Hematopoietic multipotent progenitor cell treated with erythropoietin and hydrocortisone succinate and interleukin-3 and kit ligand, for 15 days (in vitro differentiated cells): Measurements from ENCODE around the gene BTBD9.

Experiments
- DNase-seq: peaks from one replicate; pipeline ENCODE4 v3.0.0-alpha.2; 2015; ENCODE audit warnings: low spot score

BTBD9 gene

GRCh38 chr6:38639498-38640215 lies at the start of gene BTBD9:
Gene BTBD9 (minus strand): TSS chr6:38639929.
- peak; percentile 63 for DNase-seq

GRCh38 chr6:38688579-38689087 lies 48.9 kb upstream of the BTBD9 start:
- no peak for DNase-seq

- no peak for DNase-seq
Measured at GRCh38 chr6:38687549-38687948, 47.8 kb upstream of the BTBD9 start.

- no peak for DNase-seq
Measured at GRCh38 chr6:38687043-38687353, 47.3 kb upstream of the BTBD9 start.

- no peak for DNase-seq
Measured at GRCh38 chr6:38686270-38687042, 46.7 kb upstream of the BTBD9 start.

GRCh38 chr6:38684904-38685303 lies 45.2 kb upstream of the BTBD9 start:
- no peak for DNase-seq

- no peak for DNase-seq
Measured at GRCh38 chr6:38684237-38684636, 44.5 kb upstream of the BTBD9 start.

GRCh38 chr6:38681850-38682249 lies 42.1 kb upstream of the BTBD9 start:
- no peak for DNase-seq

- no peak for DNase-seq
Measured at GRCh38 chr6:38679668-38680067, 39.9 kb upstream of the BTBD9 start.

- no peak for DNase-seq
Measured at GRCh38 chr6:38678178-38678760, 38.5 kb upstream of the BTBD9 start.

- DNase-seq, result no peak
Measured at GRCh38 chr6:38676974-38677544, 37.3 kb upstream of the BTBD9 start.

GRCh38 chr6:38676236-38676973 lies 36.7 kb upstream of the BTBD9 start:
- DNase-seq, result no peak

- no peak for DNase-seq
Measured at GRCh38 chr6:38673397-38674165, 33.9 kb upstream of the BTBD9 start.

- peak; percentile 28 for DNase-seq
Measured at GRCh38 chr6:38671885-38672467, 32.2 kb upstream of the BTBD9 start.

- no peak for DNase-seq
Measured at GRCh38 chr6:38658418-38659167, 18.9 kb upstream of the BTBD9 start.

GRCh38 chr6:38656896-38657295 lies 17.2 kb upstream of the BTBD9 start:
- DNase-seq, result no peak

GRCh38 chr6:38654263-38654662 lies 14.5 kb upstream of the BTBD9 start:
- DNase-seq, result no peak

- DNase-seq, result no peak
Measured at GRCh38 chr6:38651121-38651784, 11.5 kb upstream of the BTBD9 start.

- DNase-seq, result no peak
Measured at GRCh38 chr6:38650207-38650752, 10.6 kb upstream of the BTBD9 start.
